Mucosa of rectum (tissue), 2 donors: ENCODE measurements around the gene POU3F3.
A peak's percentile ranks its signal among the peaks of the same experiment; 100 is the strongest.

Source experiments
- H3K27ac ChIP-seq, 2 donors: one replicate each; pipeline ENCODE4 v1.7.0; 2013; ENCODE audit warnings: inconsistent platforms in 2 of 2, low read depth in 2 of 2, low read length in 2 of 2
- H3K27me3 ChIP-seq, 2 donors: one replicate each; pipeline ENCODE4 v1.7.0; 2013; ENCODE audit warnings: low read length in 2 of 2; ENCODE audit not compliant: control insufficient read depth in 2 of 2, insufficient read depth in 2 of 2
- H3K36me3 ChIP-seq, 2 donors: one replicate each; pipeline ENCODE4 v1.7.0; 2013; ENCODE audit warnings: low read length in 2 of 2; ENCODE audit not compliant: control insufficient read depth in 2 of 2, insufficient read depth in 2 of 2
- H3K4me1 ChIP-seq, 2 donors: one replicate each; pipeline ENCODE4 v1.7.0; 2013; ENCODE audit warnings: low read length in 2 of 2, mild to moderate bottlenecking in 1 of 2; ENCODE audit not compliant: control insufficient read depth in 2 of 2, insufficient read depth in 2 of 2
- H3K4me3 ChIP-seq, 2 donors: one replicate each; pipeline ENCODE4 v1.7.0; 2013; ENCODE audit warnings: low read length in 2 of 2
- H3K9ac ChIP-seq, 2 donors: one replicate each; pipeline ENCODE4 v1.7.0; 2013; ENCODE audit warnings: low read length in 2 of 2, low read depth in 1 of 2, mild to moderate bottlenecking in 1 of 2
- H3K9me3 ChIP-seq, 2 donors: one replicate each; pipeline ENCODE4 v1.7.0; 2013; ENCODE audit warnings: low read length in 2 of 2; ENCODE audit not compliant: control insufficient read depth in 2 of 2
- donor health status: healthy.
- donor health status: Normal muscosa, but diverticular disease.

POU3F3 gene

DNA sequence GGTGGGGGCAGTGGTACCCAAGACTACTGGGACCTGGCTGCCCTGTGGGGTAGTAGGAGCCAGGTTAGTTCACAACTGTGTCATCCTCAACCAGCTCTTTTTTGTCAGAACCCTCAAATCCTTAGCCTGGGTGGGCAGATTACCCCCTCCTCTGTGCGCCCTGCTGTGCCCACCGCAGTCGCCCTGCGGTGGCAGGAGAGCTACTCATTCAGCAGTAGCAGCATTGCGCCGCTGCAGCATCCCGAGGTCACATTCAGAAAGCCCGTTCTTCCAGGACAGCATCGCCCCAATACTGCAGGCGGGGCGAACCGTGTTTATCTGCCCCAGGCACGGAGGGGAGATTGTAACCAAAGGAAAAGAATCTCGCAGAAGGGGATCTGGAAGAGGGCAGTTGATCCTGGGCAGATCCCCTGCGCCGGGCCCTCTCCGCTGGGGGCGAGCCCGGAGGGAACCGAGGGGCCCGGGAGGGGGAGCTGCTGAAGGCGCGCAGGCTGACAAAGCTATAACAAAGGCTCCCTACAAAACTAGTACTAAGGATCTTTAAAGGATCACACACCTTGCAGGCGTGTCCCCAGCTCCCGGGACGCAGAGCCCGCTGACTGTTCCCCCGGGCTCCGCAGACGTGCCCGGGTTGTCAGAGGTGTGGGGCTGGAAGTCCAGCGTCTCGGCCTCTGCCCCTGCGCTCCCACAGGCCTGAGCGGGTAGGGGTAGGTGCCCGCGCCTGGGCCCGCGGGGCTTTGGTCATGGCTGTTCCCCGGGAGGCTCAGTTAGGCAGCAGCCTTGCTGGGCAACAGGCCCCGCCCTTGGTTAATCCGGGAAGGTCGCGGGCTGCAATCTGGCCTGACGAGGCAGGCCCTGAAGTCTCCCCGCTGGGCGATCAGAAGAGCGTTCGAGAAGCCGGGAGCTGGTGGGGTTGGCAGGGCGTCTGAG is 13.2 kb downstream of the POU3F3 start:
- Histone ChIP-seq H3K4me3 (no peak overlapping the region), H3K9me3 (no peaks in the 10 kb centered on the region), H3K36me3 (no peaks in the 10 kb centered on the region), H3K4me1 (peaks cover 0 to 2% of the 10 kb centered on the region in 2 donors), H3K9ac (no peak overlapping the region), H3K27me3 (peaks cover 67 to 94% of the 10 kb centered on the region in 2 donors), H3K27ac (no peak overlapping the region)

DNA sequence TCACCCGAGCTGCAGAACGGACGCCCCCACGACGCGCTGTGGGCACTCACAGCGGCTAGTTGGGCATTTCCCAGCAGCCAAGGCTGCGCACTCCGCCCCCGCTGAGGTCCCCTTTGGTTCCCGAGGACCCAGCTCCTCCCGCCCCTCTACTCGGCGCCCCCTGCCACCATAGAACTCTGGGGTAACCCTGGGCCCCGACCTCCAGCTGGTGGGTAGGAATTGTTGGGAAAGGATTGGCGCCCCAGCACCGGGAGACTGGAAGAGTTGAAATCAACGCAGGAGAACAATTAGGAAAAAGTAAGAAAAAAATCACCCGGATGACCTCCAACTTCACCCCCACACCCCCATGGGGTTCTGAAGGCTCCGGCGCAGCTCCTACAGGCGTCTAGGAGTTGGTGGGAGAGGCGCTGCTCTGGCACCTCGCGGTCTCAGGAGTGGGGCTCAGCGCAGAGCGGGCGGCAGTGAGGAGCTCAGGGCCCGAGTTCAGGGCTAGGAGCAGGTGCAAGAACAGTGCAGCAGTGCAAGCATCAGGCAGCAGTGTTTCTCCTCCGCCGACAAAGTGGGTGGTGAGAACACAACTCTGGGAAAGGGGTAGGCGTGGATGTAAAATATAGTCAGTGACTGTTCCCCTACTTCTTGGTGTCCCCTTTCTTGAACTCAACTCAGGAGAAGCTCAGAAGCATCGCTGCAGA is 14.0 kb downstream of the POU3F3 start:
- Histone ChIP-seq H3K9me3 (no peaks in the 10 kb centered on the region), H3K4me3 (no peak overlapping the region), H3K27ac (no peak overlapping the region), H3K36me3 (no peaks in the 10 kb centered on the region), H3K9ac (no peak overlapping the region), H3K4me1 (peaks cover 2 to 3% of the 10 kb centered on the region in 2 donors), H3K27me3 (peaks cover 68 to 95% of the 10 kb centered on the region in 2 donors)

DNA sequence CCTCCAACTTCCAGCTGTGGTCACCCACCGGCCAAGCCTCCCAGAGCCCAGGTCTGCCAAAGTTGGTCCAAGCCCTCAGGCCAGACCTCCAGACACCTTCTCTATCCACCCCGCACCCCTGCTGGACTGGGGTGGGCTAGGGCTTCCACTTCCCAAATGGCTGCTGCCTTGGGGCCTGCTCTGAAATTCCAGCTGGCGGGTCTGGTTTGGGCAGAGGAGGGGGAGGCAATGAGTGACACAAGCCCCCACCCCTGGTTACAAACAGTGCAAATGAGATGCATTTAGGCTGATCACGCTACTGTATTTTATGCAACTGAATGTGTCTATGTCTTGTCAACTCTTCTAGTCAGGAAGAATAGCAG is 14.6 kb downstream of the POU3F3 start:
- no peaks in the 10 kb centered on the region for H3K36me3 ChIP-seq
- H3K9ac ChIP-seq, result no peak overlapping the region
- peaks cover 3 to 4% of the 10 kb centered on the region in 2 donors for H3K4me1 ChIP-seq
- H3K4me3 ChIP-seq, result no peak overlapping the region
- H3K27me3 ChIP-seq, result peaks cover 64 to 92% of the 10 kb centered on the region in 2 donors
- no peaks in the 10 kb centered on the region for H3K9me3 ChIP-seq
- no peak overlapping the region for H3K27ac ChIP-seq

DNA sequence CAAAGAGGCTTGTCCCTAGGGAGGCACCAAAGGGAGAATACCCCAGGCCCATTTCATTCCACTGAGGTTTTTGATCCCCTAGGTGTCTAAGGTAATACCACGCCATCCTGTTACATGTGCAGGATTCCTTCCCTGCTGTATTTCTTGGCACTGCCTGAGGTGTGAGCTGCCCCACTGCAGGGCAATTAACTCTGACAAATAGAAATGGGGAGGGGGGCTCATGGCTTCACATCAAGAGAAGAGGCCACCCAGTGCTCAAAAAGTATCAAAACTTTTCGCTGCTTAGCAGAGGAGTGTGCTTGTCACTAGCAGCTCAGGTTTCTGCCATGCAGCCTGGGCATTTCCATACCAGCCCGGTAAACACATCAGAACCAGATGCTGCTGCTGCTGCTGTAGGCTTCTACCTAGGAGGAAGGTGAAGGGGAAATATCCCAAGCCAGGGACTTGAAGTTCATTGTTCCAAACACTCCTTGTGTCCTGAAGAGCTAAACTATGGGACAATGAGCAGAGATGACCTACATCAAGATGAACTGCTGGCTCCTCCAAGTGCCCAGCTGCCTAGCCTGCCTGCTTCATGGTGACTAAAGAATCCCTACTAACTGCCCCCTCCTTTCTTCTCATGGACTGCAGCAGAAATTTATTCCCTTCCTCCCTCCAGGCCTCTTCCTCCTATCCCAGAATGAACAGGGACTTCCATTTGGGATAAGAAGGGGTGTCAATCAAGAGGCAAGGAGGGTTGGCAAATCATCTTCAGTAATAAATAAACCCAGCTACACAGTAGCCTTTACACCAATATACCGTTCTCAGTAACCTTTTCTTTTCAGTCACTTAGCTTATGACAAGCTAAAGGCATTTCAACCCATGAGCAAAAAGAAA is 16.4 kb downstream of the POU3F3 start:
- H3K27ac ChIP-seq, result no peak overlapping the region
- H3K36me3 ChIP-seq, result no peaks in the 10 kb centered on the region
- no peaks in the 10 kb centered on the region for H3K9me3 ChIP-seq
- no peak overlapping the region for H3K4me3 ChIP-seq
- peaks cover 60 to 80% of the 10 kb centered on the region in 2 donors for H3K27me3 ChIP-seq
- H3K4me1 ChIP-seq, result peaks cover 3 to 4% of the 10 kb centered on the region in 2 donors
- H3K9ac ChIP-seq, result no peak overlapping the region

DNA sequence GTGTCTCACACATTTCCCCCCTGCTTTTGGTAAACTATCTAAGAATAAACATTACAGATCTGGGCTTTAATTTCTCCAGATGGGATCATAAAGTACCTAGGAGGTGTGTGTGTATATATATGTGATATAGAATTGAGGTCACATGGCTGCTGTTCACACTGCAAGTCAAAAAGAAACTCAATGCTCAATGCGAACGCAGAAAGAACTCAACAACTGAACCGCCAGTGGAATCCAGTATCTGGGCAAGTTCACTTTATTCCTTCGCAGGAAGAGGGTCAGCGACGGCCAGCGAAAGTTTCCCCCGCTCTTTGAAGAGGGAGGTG is 17.7 kb downstream of the POU3F3 start:
- no peak overlapping the region for H3K9ac ChIP-seq
- no peak overlapping the region for H3K4me3 ChIP-seq
- H3K27me3 ChIP-seq, result peaks cover 53 to 68% of the 10 kb centered on the region in 2 donors
- H3K4me1 ChIP-seq, result peaks cover 3 to 4% of the 10 kb centered on the region in 2 donors
- no peak overlapping the region for H3K27ac ChIP-seq
- no peaks in the 10 kb centered on the region for H3K36me3 ChIP-seq
- H3K9me3 ChIP-seq, result no peaks in the 10 kb centered on the region

DNA sequence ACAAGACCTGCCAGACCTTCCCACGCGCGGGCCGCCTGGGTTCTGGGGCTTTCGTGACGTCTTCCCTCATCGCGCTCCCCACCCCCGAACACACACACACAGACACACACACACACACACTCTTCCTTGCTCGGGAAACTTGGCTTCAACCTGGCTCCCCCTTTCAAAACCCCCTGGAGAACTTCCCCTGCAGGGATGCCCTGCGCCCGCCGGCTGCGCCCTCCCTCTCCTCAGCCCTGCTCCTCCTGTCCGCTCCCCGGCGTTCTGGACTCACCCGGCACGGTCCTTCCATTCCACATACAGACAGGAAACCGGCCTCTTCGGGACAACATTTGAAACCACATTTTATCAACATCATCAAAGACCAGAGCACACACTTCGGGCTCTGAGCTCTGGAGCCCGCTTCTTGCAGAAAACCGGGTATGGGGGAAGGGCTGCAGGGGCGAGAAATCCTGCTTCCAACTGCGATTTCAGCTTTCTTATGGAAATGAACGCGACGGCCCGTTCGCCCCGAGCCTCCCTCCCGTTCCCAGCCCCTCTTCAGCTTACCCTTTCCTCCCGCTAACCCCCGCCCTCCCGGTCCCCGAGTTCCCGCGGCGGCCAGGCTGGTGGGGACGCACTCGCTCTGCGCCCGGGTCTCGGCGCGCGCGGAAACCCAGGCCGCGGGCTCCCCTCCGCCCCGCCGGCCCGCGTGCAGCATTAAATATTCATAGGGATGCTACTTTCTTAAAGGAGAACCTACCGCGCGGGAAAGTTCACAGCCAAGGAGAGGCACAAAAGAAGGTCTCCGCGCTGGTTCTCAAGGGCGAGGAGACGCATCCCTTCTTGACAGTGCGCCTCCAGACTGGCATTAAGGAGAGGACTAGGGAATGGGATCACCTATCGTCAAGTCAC is 18.3 kb downstream of the POU3F3 start:
- H3K9me3 ChIP-seq, result no peaks in the 10 kb centered on the region
- H3K27ac ChIP-seq, result no peak overlapping the region
- H3K27me3 ChIP-seq, result peaks cover 48 to 68% of the 10 kb centered on the region in 2 donors
- peak overlapping the region in 1 of 2 donors; percentile 60 for H3K4me3 ChIP-seq
- no peaks in the 10 kb centered on the region for H3K36me3 ChIP-seq
- peaks cover 3 to 4% of the 10 kb centered on the region in 2 donors for H3K4me1 ChIP-seq
- no peak overlapping the region for H3K9ac ChIP-seq

DNA sequence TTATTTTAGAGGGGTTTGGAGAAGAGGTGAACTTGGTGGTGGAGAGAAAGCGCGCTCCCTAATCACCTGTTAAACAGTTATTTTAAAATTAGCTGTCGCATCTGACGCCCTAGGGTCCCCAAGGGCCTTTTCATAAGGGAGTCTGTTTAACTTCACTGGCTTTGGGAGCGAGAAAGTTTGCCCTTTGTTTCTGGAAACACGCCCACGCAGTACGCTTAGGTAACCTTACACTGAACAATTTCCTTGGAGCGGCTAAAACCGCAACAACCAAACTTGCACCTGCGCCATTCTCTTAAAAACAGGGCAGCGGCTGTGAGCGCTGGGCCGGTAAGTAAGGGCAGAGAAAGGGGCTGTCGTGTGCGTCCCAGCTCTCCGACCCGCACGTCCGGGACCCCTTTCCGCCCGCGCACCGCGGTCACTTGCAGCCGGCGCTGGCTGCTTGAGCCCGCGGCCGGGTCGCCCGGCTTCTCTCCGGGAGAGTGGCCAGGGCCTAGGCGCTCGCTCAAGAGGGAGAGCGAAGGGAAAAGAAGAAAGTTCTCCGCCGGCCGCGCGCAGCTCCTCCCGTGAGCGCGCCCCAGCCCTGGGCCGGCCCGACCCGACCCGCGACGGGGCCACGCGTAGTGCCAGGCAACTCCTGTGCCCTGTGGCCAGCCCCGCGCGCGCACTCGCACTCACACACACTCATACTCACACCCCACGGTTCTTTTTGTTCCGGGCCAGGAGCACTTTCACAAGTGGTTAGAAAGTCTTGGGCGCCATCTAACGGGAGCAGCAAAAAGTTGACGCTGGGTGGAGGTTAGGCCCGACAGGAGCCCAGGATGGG is 19.2 kb downstream of the POU3F3 start:
- no peaks in the 10 kb centered on the region for H3K36me3 ChIP-seq
- peaks cover 45 to 59% of the 10 kb centered on the region in 2 donors for H3K27me3 ChIP-seq
- no peak overlapping the region for H3K9ac ChIP-seq
- no peaks in the 10 kb centered on the region for H3K9me3 ChIP-seq
- H3K27ac ChIP-seq, result no peak overlapping the region
- peaks cover 3 to 4% of the 10 kb centered on the region in 2 donors for H3K4me1 ChIP-seq
- peak overlapping the region; percentile 60 to 68 for H3K4me3 ChIP-seq

DNA sequence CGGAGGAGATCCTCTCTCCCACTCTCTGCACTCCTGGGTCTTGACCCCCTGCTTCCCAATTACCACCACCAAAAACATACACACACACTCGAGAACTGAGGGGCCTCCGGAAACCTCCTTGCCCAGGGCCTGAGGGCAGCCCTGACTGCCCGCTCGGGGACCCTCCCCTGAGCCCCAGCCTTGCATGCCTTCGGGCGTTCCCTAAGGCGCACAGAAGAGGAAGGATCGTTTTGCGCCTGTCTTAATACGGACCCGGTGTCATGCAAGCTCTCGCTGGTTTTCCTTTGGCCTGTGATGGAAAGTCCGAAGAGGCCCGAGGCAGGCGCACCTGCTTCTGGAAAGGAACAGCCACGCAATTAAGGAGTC is 19.8 kb downstream of the POU3F3 start:
- Histone ChIP-seq H3K9ac (no peak overlapping the region), H3K4me3 (peak overlapping the region in 1 of 2 donors; percentile 23)

DNA sequence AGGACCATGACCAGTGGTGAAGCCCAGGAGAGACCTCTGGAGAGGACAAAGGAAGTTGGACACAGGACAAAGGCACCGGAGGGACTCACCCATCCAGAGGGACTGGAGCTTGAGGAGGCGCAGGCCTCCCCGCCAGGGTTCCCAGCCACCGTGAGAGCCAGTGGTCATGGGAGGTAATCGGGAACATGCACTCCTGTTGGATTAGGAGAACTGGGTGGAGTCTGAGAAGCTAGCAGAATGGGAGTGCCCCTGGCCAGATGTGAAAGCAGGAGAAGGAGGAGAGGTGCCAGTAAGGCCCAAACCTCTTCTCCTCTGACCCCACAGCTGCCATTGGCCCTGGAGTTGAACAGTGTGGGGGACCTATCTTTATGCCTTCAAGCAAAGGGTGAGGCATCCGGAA is 20.3 kb downstream of the POU3F3 start:
- Histone ChIP-seq H3K9ac (no peak overlapping the region), H3K36me3 (no peaks in the 10 kb centered on the region), H3K4me1 (peaks cover 3 to 4% of the 10 kb centered on the region in 2 donors), H3K9me3 (no peaks in the 10 kb centered on the region), H3K4me3 (no peak overlapping the region), H3K27ac (no peak overlapping the region), H3K27me3 (peaks cover 40 to 52% of the 10 kb centered on the region in 2 donors)

More for the DNA sequence above, 19.8 kb downstream of the POU3F3 start:
- H3K4me1 ChIP-seq, result peaks cover 3 to 4% of the 10 kb centered on the region in 2 donors
- H3K36me3 ChIP-seq, result no peaks in the 10 kb centered on the region
- H3K9me3 ChIP-seq, result no peaks in the 10 kb centered on the region
- peaks cover 41 to 53% of the 10 kb centered on the region in 2 donors for H3K27me3 ChIP-seq
- H3K27ac ChIP-seq, result no peak overlapping the region
